ENCODE measurements around the gene CMTR1.

GRCh38 chr6:37493661-37493995 is 60.6 kb downstream of the CMTR1 start:
- TF ChIP-seq GATA2 (IDR thresholded peaks at IDR 0.05; ENCODE audit: low read depth, low read length) (no peak), GATA3 (IDR thresholded peaks at IDR 0.05; ENCODE audit: low read depth, low read length) (no peak)

Measured in SH-SY5Y (cell line).